ENCODE data around the gene C20orf204. TPM values are rescaled to one million over a fixed set of nuclear protein-coding genes. Genes with fewer than 3 reads are reported as not detected.

The C20orf204 gene
- total RNA-seq, 2 donors from 2014 or later: 0.81 to 3.2 TPM

DNA sequence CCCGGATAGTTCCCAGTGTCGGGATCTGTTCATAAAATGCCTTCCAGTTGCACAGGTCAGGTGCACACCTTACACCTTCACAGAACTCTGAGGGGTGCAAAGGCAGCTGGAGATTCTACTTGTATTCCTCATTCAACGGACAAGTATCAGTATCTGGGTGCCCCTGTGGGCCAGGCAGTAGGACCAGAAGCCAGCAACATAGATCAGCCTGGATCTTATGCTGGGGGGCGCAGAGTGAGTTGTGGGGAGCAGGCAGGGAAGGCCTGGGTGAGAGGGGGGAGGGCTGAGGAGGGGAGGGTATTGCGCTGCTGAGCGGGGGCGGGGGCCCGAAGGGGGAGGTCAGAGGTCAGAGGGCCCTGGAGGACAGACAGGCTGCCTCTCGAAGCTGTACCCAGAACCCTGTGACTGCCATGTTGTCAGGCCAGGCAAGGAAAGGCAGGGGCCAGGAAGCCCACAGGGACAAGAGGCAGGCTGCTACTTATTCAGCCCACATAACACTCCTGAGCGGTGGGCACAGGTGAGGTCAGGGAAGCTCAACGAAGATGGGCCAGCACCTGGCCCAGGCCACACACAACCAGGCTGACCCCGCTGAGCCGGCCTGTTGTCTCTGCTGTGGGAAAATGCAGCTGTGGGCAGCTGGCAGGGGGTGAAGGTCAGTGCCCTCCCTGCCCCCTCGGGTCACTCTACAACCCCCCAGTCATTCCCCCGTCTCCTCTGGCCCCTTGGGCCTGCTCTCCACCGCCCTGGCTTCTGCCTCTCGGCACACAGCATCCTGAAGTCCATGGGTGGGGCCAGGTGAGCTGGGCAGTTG lies 45.0 kb downstream of the C20orf204 start:
- H3K4me1 ChIP-seq (ENCODE audit: control insufficient read depth in 1 of 2, low read depth in 2 of 2): peaks cover 20 to 38% of the 10 kb centered on the region in 2 donors
- no peak overlapping the region for H3K27ac ChIP-seq
- ATAC-seq (ENCODE audit: insufficient number of reproducible peaks, low FRiP score, low read depth): no peak
- peak overlapping the region; percentile 70 for H3K4me3 ChIP-seq
- no peaks in the 10 kb centered on the region for H3K36me3 ChIP-seq
- no peaks in the 10 kb centered on the region for H3K27me3 ChIP-seq (replicated peaks; ENCODE audit: insufficient read depth)
- TF ChIP-seq, protein P1, sequence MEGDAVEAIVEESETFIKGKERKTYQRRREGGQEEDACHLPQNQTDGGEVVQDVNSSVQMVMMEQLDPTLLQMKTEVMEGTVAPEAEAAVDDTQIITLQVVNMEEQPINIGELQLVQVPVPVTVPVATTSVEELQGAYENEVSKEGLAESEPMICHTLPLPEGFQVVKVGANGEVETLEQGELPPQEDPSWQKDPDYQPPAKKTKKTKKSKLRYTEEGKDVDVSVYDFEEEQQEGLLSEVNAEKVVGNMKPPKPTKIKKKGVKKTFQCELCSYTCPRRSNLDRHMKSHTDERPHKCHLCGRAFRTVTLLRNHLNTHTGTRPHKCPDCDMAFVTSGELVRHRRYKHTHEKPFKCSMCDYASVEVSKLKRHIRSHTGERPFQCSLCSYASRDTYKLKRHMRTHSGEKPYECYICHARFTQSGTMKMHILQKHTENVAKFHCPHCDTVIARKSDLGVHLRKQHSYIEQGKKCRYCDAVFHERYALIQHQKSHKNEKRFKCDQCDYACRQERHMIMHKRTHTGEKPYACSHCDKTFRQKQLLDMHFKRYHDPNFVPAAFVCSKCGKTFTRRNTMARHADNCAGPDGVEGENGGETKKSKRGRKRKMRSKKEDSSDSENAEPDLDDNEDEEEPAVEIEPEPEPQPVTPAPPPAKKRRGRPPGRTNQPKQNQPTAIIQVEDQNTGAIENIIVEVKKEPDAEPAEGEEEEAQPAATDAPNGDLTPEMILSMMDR (IDR thresholded peaks at IDR 0.05): no peak
- no peak for DNase-seq (ENCODE audit: low spot score)
- no peaks in the 10 kb centered on the region for H3K9me3 ChIP-seq

DNA sequence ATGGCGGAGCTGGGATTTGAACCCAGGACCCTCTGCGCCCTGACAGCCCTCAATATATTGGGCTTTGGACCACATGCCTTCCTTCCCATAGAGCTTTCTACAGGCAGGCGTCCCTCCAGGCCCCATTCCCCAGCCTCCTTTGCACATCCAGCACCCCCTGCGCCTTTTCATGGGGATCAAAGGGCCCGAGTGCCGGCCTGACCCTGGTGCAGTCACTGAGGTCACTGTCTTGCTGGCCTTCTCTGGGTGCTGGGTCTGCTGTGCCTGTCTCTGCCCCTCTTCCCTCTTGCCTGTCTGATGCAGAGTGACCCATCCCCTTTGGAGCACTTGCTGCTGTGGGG lies 45.6 kb downstream of the C20orf204 start:
- TF ChIP-seq, protein P1 (IDR thresholded peaks at IDR 0.05): no peak
- H3K27ac ChIP-seq: no peak overlapping the region
- H3K4me3 ChIP-seq: no peak overlapping the region
- no peaks in the 10 kb centered on the region for H3K9me3 ChIP-seq
- no peaks in the 10 kb centered on the region for H3K36me3 ChIP-seq
- ATAC-seq (ENCODE audit: insufficient number of reproducible peaks, low FRiP score, low read depth) (no peak), DNase-seq (ENCODE audit: low spot score) (no peak)
- no peaks in the 10 kb centered on the region for H3K27me3 ChIP-seq (replicated peaks; ENCODE audit: insufficient read depth)
- peaks cover 20 to 38% of the 10 kb centered on the region in 2 donors for H3K4me1 ChIP-seq (ENCODE audit: control insufficient read depth in 1 of 2, low read depth in 2 of 2)

DNA sequence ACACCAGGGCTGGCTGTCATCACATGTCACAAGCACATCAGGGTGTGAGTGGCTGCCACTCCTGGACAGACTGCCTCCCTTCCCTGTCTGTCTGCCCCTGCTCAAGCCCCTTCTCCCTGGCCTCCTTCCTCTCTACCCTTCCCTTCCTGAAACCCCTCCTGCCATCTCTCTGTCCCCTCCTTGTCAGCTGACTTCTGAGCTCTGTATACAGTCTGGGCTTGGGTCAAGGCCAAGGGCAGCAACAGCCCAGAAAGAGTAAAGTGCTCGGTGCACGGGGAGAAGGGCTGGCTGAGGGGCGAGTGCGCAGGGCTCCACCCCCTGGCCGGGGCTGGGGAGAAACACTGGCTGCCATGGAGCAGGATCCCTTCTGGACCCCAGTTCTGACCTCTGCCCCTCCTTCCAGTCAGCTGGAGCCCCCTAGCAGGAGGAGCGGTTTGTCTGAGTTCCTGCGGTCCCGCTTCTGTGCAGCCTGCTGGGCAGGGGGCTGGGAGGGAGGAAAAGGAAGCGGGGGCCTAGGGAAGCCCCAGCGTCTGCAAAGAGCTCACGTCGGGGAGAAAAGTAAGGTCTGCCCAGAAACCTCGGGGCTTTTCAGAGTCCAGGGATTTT lies 46.2 kb downstream of the C20orf204 start:
- H3K4me1 ChIP-seq (ENCODE audit: control insufficient read depth in 1 of 2, low read depth in 2 of 2): peaks cover 20 to 38% of the 10 kb centered on the region in 2 donors

DNA sequence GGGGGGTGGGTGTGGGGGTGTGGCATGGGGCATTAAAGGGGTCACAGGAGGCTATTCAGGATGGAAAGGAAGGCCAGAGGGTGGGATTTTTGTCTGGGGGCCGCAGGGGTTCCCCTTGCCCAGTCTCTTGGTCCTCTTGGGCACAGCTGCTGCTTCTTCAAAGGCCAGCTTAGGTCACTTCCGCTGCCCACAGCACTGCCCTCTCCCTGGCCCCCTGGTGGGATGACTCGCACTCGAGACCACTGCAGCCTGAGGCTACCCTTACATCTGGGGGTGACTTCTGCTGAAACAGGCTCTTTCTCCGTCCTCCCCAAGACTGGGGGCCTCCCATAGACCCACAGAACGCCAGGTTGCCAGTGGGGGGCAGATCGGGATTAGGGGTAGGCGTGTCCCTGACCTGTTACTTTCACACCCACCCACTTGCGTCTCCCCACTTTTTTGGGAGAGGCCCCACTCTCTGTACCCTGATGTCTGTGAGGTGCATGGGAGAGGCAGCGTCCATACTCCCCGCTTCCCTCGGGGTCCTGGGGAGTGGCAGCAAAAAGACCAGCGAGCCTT lies 46.9 kb downstream of the C20orf204 start:
- Histone ChIP-seq H3K4me3 (peak overlapping the region; percentile 75), H3K27ac (no peak overlapping the region), H3K9me3 (no peaks in the 10 kb centered on the region), H3K4me1 (ENCODE audit: control insufficient read depth in 1 of 2, low read depth in 2 of 2) (peaks cover 20 to 38% of the 10 kb centered on the region in 2 donors), H3K36me3 (no peaks in the 10 kb centered on the region), H3K27me3 (replicated peaks; ENCODE audit: insufficient read depth) (no peaks in the 10 kb centered on the region)
- DNase-seq (ENCODE audit: low spot score): no peak
- TF ChIP-seq, protein P1 (IDR thresholded peaks at IDR 0.05): no peak
- no peak for ATAC-seq (ENCODE audit: insufficient number of reproducible peaks, low FRiP score, low read depth)

More for the DNA sequence above, 46.2 kb downstream of the C20orf204 start:
- H3K9me3 ChIP-seq: no peaks in the 10 kb centered on the region
- H3K36me3 ChIP-seq: no peaks in the 10 kb centered on the region
- ATAC-seq (ENCODE audit: insufficient number of reproducible peaks, low FRiP score, low read depth): no peak
- TF ChIP-seq, protein P1 (IDR thresholded peaks at IDR 0.05): no peak
- no peak for DNase-seq (ENCODE audit: low spot score)
- no peak overlapping the region for H3K27ac ChIP-seq
- H3K27me3 ChIP-seq (replicated peaks; ENCODE audit: insufficient read depth): no peaks in the 10 kb centered on the region
- no peak overlapping the region for H3K4me3 ChIP-seq

DNA sequence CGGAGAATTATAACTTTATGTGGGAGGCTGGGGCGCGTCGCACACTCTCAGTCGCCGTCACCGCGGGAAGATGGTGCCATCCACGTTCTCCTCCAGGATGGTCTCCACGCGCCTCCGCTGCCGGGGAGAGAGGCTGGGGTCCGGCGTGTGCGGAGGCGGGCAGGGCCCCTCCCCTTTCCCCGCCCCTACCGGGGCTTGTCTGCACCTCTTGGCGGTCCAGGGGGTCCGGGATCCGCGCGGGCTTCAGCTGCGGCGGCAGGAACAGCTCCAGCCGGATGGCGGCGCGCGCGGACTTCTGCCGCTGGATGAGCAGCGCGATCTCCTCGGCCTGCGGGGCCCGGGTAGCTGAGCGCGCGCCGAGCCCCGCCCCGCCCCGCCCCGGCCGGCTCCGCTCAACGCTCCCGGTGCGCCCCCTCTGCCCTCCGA lies 47.4 kb downstream of the C20orf204 start:
- Histone ChIP-seq H3K27ac (no peak overlapping the region), H3K9me3 (no peaks in the 10 kb centered on the region), H3K27me3 (replicated peaks; ENCODE audit: insufficient read depth) (no peaks in the 10 kb centered on the region), H3K36me3 (no peaks in the 10 kb centered on the region), H3K4me3 (peak overlapping the region; percentile 75), H3K4me1 (ENCODE audit: control insufficient read depth in 1 of 2, low read depth in 2 of 2) (peaks cover 19 to 33% of the 10 kb centered on the region in 2 donors)
- TF ChIP-seq, protein P1 (IDR thresholded peaks at IDR 0.05): peak; percentile 49
- no peak for ATAC-seq (ENCODE audit: insufficient number of reproducible peaks, low FRiP score, low read depth)
- DNase-seq (ENCODE audit: low spot score): no peak

All from thoracic aorta (tissue), 2 donors.